ENCODE measurements around the gene PEA15. TPM values are rescaled to one million over a fixed set of nuclear protein-coding genes. Genes with fewer than 3 reads are reported as not detected.
A peak's percentile ranks its signal among the peaks of the same experiment; 100 is the strongest.

PEA15 gene
- total and polyA plus RNA-seq, 2 experiments from 2014 or later, result 93.2 to 112 TPM

DNA sequence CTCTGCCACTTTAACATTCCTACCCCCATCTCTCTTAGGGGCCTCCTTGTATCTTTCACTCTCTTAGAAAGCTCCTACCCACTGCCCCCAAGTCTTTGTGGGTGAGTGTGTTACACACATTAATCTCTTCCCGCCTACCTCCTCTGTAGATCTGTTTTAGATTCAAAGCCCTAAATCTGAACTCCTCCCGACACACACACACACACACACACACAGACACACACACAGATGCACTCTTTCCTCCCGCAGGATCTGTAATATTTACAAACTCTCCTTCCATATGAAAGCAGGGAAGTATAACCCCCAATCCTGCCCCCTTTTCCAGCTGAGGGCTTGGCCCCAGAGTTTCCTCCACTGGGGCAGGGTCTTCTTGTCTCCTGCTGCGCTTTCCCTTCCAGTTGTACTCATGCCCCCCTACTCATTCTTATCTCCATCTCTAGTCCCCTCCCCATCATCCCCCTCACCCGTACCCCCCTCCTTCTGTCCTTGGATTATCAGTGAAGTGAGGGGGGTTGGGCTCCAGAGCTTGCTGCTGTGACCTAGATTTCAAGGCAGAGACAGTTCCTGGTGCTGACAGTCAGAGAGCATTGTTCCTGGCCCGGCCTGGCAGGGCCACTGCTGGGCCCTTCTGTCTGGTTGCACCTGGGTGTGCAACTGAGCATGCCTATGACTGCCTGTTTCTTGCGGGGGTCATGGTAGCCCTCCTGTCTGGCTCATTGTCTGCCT is 4.3 kb downstream of the PEA15 start:
- TF ChIP-seq, protein P1, sequence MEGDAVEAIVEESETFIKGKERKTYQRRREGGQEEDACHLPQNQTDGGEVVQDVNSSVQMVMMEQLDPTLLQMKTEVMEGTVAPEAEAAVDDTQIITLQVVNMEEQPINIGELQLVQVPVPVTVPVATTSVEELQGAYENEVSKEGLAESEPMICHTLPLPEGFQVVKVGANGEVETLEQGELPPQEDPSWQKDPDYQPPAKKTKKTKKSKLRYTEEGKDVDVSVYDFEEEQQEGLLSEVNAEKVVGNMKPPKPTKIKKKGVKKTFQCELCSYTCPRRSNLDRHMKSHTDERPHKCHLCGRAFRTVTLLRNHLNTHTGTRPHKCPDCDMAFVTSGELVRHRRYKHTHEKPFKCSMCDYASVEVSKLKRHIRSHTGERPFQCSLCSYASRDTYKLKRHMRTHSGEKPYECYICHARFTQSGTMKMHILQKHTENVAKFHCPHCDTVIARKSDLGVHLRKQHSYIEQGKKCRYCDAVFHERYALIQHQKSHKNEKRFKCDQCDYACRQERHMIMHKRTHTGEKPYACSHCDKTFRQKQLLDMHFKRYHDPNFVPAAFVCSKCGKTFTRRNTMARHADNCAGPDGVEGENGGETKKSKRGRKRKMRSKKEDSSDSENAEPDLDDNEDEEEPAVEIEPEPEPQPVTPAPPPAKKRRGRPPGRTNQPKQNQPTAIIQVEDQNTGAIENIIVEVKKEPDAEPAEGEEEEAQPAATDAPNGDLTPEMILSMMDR (IDR thresholded peaks at IDR 0.05; ENCODE audit: low read depth, low read length), result no peak
- peaks cover 27% of the 10 kb centered on the region for H3K36me3 ChIP-seq
- peak overlapping the region; percentile 67 for H3K27ac ChIP-seq
- peaks cover 61% of the 10 kb centered on the region for H3K4me1 ChIP-seq (ENCODE audit: low read depth)
- H3K9me3 ChIP-seq (ENCODE audit: low read depth), result no peaks in the 10 kb centered on the region
- no peaks in the 10 kb centered on the region for H3K27me3 ChIP-seq
- no peak overlapping the region for H3K4me3 ChIP-seq
- DNase-seq (ENCODE audit: low read depth in 1 of 2, low spot score in 1 of 2), result peak; percentile 29 to 78

DNA sequence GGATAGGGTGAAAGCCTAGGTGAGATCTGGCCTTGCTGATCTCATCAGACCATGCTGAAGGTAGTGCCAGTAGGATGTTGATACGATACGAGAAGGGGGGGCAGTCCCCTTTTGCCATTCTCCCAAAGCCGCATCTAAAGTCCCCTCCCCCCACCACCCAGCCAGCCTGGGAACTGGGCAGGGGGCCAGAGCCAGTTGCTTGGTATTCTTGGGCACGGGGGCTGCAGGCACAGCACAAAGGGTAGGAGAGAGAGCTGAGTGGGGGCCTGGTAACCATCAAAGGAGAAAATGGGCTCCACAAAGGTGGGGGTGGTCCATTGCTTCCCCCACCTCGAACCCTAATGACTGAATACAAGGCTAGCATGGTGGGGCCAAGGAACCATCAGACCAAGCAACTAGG is 5.4 kb downstream of the PEA15 start:
- Histone ChIP-seq H3K4me1 (ENCODE audit: low read depth) (peaks cover 64% of the 10 kb centered on the region), H3K27ac (peak overlapping the region; percentile 67), H3K9me3 (ENCODE audit: low read depth) (no peaks in the 10 kb centered on the region), H3K36me3 (peaks cover 32% of the 10 kb centered on the region), H3K4me3 (no peak overlapping the region), H3K27me3 (no peaks in the 10 kb centered on the region)
- TF ChIP-seq, protein P1 (IDR thresholded peaks at IDR 0.05; ENCODE audit: low read depth, low read length), result no peak
- DNase-seq (ENCODE audit: low read depth in 1 of 2, low spot score in 1 of 2), result no peak

DNA sequence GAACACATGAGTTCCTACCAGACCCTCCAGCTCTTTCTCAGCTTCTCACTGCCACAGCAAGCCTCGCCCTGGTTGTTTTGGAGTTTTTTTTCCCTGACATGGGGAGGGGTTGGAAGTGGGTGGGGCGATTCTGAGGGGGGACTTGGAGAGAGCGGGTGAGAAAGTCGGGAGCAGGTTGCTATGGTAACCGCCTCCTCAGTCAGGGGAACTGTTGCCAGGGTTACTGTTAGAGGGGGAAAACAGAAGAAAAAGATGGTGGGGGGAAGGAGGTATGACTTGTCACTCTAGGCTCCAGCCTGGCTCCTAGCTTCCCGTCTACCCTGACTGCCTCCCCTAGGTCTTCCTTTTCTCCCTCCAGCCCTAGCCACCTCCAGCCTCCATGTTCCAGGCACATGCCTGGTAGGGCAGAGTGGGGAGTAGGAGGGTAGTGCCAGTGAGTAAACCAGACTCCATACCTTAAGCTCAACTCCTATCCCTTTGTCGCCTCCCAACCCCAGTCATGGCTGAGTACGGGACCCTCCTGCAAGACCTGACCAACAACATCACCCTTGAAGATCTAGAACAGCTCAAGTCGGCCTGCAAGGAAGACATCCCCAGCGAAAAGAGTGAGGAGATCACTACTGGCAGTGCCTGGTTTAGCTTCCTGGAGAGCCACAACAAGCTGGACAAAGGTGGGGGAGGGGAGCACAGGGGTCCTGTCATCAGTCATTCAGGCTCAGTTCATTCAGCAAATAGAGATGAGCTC is 6.0 kb downstream of the PEA15 start:
- Histone ChIP-seq H3K4me3 (no peak overlapping the region), H3K27me3 (no peaks in the 10 kb centered on the region), H3K27ac (peak overlapping the region; percentile 67), H3K4me1 (ENCODE audit: low read depth) (peaks cover 68% of the 10 kb centered on the region), H3K9me3 (ENCODE audit: low read depth) (no peaks in the 10 kb centered on the region), H3K36me3 (peaks cover 32% of the 10 kb centered on the region)
- TF ChIP-seq, protein P1 (IDR thresholded peaks at IDR 0.05; ENCODE audit: low read depth, low read length), result no peak
- no peak for DNase-seq (ENCODE audit: low read depth in 1 of 2, low spot score in 1 of 2)

DNA sequence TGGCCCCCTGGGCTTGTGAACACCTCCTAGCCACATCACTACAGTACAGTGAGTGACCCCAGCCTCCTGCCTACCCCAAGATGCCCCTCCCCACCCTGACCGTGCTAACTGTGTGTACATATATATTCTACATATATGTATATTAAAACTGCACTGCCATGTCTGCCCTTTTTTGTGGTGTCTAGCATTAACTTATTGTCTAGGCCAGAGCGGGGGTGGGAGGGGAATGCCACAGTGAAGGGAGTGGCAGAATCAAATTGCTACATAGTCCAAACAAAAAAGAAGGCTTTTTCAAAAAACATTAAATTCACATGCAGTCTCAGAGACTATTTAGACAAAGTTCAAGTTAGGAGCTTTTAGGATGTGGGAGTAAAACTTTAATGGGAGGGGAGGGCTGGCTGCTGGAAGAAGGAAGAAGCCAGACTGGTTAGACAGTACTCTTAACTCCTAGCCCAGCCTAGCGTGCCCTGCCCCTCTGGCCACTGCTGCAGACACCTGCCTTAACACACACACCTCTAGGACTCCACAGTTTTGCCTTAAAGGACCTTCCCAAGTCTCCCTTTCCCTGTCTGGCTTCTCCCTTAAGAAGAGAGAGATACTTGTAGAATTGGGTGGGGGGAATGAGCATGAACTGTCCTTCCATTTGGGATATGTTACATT is 9.4 kb downstream of the PEA15 start:
- TF ChIP-seq, protein P1 (IDR thresholded peaks at IDR 0.05; ENCODE audit: low read depth, low read length), result no peak
- Histone ChIP-seq H3K9me3 (ENCODE audit: low read depth) (no peaks in the 10 kb centered on the region), H3K4me3 (no peak overlapping the region), H3K27me3 (no peaks in the 10 kb centered on the region), H3K36me3 (peaks cover 55% of the 10 kb centered on the region), H3K27ac (peak overlapping the region; percentile 89), H3K4me1 (ENCODE audit: low read depth) (peaks cover 49% of the 10 kb centered on the region)
- no peak for DNase-seq (ENCODE audit: low read depth in 1 of 2, low spot score in 1 of 2)

DNA sequence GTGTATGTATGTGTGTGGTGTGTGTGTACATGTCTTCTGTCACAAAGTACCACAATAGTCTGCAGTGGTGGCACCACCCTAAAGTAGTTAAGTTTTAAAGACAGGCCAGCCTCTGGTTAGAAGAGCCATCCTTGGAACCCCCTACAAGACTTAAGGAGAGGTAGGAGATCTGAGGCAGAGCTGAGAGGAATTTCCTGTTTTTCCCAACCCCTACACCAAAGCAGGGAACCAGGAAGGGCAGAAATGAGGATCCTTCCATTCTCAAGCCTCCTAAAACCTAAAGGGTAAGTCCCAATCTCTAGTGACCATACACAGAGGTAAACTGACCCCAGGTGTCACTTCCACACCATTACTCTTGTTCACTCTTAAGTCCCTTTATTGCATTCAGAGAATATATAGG is 11.1 kb downstream of the PEA15 start:
- Histone ChIP-seq H3K4me3 (no peak overlapping the region), H3K4me1 (ENCODE audit: low read depth) (peaks cover 41% of the 10 kb centered on the region), H3K9me3 (ENCODE audit: low read depth) (no peaks in the 10 kb centered on the region), H3K27ac (peak overlapping the region; percentile 89), H3K27me3 (no peaks in the 10 kb centered on the region), H3K36me3 (peaks cover 57% of the 10 kb centered on the region)
- no peak for DNase-seq (ENCODE audit: low read depth in 1 of 2, low spot score in 1 of 2)
- TF ChIP-seq, protein P1 (IDR thresholded peaks at IDR 0.05; ENCODE audit: low read depth, low read length), result no peak

All from cardiac muscle cell (in vitro differentiated cells and primary cell).